Stimulated activated CD4-positive, alpha-beta T cell treated with anti-CD3 and anti-CD28 coated beads, Interleukin-2, amount 100 ng/mL, for 48 hours (primary cell): ENCODE results near the gene PHACTR4.
"Not testable (repeated sequence)": the region's sequence is repeated elsewhere in the genome, so short reads cannot be mapped to it uniquely, and the experiment has no call there.

ENCODE experiments used
- DNase-seq, 2 donors: peaks; one replicate each; pipeline ENCODE4 v3.0.0-alpha.2; 2020

Gene PHACTR4

GRCh38 chr1:28505406-28506187 is 136.1 kb downstream of the PHACTR4 start, which contains the start of gene RCC1:
Gene RCC1 (plus strand): TSS chr1:28506043. CDS start chr1:28529867, 23,824 bp downstream.
- peak; percentile 88 to 90 for DNase-seq

GRCh38 chr1:28506907-28507246 is 137.3 kb downstream of the PHACTR4 start:
- peak in 1 of 2 donors; percentile 14 for DNase-seq

- DNase-seq, result peak in 1 of 2 donors; percentile 40
Measured at GRCh38 chr1:28507247-28507645, 137.7 kb downstream of the PHACTR4 start.

- DNase-seq, result peak in 1 of 2 donors; percentile 25
Measured at GRCh38 chr1:28507646-28508434, 138.3 kb downstream of the PHACTR4 start.

GRCh38 chr1:28508435-28508754 is 138.9 kb downstream of the PHACTR4 start:
- peak in 1 of 2 donors; percentile 14 for DNase-seq

DNA sequence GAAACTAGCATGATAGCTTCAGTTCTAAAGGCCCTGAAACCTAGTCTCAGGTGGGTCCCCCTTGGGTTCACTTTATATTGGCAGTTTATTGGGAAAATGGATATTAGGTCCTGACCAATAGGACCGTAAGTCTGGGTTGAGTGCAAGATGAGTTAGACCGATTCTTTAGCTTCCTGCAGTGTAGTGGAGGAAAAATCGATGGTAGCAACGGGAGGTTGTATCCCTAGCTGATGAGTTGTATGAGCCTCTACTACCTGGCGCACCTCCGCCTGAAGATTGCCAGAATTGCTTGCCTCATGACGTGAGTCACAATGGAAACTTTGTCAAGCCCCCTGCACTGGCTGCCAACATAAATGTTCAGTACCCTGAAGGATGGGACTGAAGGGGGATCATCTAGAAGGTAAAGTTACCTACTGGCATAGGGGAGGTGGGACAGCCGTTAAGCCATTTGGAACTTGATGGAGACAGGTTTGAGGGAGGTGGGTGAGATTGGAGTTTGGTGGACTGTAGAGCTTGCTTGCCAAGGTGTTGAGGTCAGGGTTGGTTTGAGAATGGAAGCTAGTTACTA is 140.2 kb downstream of the PHACTR4 start:
- peak; percentile 45 to 51 for DNase-seq

DNA sequence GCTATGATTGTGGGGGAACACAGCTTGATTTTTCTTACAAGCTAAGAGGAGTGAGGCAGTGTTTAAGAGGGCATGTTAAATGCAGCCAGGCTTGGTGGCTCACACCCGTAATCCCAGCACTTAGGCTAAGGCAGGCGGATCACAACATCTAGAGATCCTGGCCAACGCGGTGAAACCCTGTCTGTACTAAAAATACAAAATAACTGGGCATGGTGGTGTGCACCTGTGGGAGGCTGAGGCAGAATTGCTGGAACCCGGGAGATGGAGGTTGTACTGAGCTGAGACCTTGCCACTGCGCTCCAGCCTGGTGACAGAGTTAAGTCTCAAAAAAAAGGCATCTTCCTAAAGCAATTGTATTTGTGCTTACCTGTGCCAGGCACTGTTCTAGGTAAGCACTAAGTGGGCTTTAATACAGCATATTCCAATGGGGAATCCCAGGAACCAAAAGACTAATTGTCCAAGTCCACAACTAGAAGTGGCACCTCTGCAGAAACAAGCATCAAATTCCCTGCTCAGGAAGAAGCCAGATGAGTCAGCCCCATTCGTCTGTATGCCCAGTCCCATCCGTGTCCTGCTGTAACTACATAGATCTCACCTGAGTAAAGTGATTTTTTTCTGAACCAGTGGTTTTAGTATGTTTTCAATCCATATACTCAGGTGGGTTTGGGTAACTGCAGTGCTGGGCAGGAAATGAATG is 140.9 kb downstream of the PHACTR4 start:
- DNase-seq, result peak; percentile 53 to 60

DNA sequence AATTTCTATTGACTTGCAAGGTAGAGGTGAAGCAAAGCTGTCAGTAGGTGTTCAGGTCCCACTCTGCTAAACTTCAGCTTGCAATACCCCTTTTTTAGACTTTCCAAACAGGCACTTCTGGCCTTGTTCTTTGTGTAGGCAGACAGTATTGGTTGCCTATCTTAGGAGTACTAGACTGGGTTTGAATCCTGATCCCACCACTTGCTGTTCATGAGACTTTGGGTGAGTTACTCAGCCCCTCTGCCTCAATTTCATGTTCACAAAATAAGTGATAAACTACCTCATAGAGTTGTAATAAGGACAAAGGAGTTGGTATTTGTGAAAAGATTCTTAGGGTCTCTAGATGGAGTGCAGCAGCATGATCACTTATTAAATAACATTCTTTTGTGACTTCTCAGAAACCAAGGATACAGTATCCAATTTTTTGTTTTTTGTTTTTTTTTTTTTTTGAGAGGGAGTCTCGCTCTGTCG is 141.5 kb downstream of the PHACTR4 start:
- peak; percentile 48 to 60 for DNase-seq

GRCh38 chr1:28512058-28512611 is 142.6 kb downstream of the PHACTR4 start:
- peak in 1 of 2 donors; percentile 35 for DNase-seq

- DNase-seq, result not testable (repeated sequence)
Measured at GRCh38 chr1:28514445-28514933, 144.9 kb downstream of the PHACTR4 start.

GRCh38 chr1:28516518-28516956 is 147.0 kb downstream of the PHACTR4 start:
- DNase-seq, result no peak

DNA sequence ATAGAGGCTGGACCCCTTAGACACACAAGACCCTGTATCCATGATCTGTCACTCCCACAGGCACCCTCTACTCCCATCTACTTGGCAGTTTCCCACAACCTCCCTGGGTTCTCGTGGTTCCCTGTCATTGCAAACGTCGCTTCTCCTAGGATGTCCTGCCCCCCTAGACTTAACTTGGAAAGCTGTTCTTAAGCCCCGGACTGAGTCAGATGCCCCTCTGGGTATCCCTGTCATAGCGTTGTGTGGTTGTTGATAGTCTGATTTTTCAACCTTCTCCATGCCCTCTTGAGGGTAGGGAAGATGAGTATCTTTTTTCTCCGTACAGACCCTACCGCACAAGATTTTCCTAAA is 148.1 kb downstream of the PHACTR4 start:
- DNase-seq, result peak in 1 of 2 donors; percentile 7

GRCh38 chr1:28518000-28518744 is 148.6 kb downstream of the PHACTR4 start:
- DNase-seq, result peak; percentile 94

GRCh38 chr1:28518745-28519341 is 149.3 kb downstream of the PHACTR4 start:
- peak; percentile 40 to 47 for DNase-seq

- no peak for DNase-seq
Measured at GRCh38 chr1:28519946-28520725, 150.6 kb downstream of the PHACTR4 start.

DNA sequence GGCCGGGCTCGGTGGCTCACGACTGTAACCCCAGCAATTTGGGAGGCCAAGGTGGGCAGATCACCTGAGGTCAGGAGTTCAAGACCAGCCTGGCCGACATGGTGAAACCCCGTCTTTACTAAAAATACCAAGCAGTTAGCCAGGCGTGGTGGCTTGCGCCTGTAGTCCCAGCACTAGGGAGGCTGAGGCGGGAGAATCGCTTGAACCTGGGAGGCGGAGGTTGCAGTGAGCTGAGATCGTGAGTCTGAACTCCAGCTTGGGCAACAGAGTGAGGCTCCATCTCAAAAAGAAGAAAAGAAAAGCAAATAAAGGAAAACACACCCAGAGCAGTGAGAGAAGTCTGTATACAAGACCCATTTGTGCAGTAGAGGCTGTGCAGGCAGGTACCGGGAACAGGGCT is 151.3 kb downstream of the PHACTR4 start:
- DNase-seq, result not testable (repeated sequence)

DNA sequence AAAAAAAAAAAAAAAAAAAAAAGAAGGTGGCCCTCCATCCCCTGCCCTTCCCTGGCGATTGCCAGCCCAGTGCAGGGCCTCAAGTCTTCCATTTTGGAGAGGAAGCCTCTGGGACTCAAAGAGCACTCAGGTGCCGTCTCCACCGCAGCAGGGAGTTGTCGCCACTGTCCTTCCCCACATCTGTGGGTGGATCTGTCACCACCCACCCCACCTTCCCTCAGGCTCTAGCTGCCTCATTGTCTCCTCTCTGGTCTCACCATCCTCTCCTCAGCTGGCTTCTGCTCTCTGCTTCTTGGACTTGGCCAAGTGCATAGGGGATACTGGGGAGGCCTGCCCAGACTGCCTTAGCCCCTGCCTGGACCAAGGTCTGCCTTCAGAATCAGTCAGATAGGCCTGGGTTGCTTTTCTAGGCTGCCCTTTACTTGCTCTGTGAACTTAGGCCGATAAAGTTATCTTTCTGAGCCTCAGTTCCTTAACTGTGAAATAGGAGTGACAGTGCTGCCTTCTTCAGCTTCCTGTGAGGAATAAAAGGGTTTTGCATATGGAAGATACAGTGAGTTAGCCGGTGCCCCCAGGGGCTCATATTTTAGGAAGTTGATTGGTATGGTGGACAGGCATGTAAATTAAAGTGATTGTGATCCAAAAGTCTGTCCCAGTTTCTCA is 152.1 kb downstream of the PHACTR4 start:
- DNase-seq, result no peak

DNA sequence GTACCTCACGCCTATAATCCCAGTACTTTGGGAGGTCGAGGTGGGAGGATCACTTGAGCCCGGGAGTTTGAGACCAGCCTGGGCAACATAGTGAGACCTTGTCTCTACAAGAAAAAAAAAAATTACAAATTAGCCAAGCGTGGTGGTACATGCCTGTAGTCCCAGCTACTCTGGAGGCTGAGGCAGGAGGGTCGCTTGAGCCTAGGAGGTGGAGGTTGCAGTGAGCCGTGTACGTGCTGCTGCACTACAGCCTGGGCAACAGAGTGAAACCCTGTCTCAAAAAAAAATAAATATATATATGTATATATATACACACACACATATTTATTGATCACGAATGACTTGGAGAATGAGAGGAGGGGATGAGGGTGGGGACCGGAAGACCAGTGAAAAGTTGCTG is 153.0 kb downstream of the PHACTR4 start:
- not testable (repeated sequence) for DNase-seq

DNA sequence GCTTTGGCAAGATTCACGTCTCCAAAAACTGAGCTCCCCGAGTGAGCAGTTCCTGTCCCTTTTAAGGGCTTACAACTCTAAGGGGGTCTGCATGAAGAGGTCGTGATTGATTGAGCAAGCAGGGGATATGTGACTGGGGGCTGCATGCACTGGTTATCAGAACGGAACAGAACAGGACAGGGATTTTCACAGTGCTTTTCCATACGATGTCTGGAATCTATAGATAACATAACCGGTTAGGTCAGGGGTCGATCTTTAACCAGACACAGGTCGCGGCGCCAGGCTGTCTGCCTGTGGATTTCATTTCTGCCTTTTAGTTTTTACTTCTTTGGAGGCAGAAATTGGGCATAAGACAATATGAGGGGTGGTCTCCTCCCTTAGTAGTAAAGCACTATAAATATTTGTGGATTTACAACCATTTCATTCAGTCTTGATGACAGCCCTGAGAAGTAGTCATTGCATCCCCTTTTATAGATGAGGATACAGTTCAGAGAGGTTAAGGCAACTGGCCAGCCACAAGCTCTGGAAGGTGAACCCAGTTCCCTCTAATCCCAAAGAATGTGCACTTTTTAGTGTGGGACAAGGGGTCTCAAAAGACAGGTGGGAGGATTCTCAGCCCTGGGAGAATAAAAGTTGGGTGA is 155.6 kb downstream of the PHACTR4 start:
- DNase-seq, result not testable (repeated sequence)
